Activated T-cell treated with anti-CD3 and anti-CD28 coated beads, Interleukin-2, amount 50 U/mL, for 72 hours (primary cell): Measurements from ENCODE around the gene TTC22. TPM values are rescaled to one million over a fixed set of nuclear protein-coding genes. Genes with fewer than 3 reads are reported as not detected.
A peak's percentile ranks its signal among the peaks of the same experiment; 100 is the strongest.

Experiments
- ATAC-seq, 2 donors: fragments of 150-1000 bp; cut with Tn5 transposase; replicated peaks in 1 of 2; 2 replicates each; pipeline ENCODE4 v1.10.0; 2021; ENCODE audit warnings: moderate library complexity in 2 of 2, mild to moderate bottlenecking in 1 of 2
- DNase-seq, 2 donors: peaks; one replicate each; pipeline ENCODE4 v3.0.0; 2021 to 2022; ENCODE audit warnings: mixed read lengths in 1 of 2
- H3K27ac Mint-ChIP-seq: one replicate; pipeline ENCODE4 v1.8.0; 2022; ENCODE audit warnings: mild to moderate bottlenecking, moderate library complexity, mixed read lengths
- H3K27me3 Mint-ChIP-seq: one replicate; pipeline ENCODE4 v1.8.0; 2022; ENCODE audit warnings: low read depth, mixed read lengths
- H3K36me3 Mint-ChIP-seq, 2 donors: one replicate each; pipeline ENCODE4 v1.8.0; 2022; ENCODE audit warnings: mixed read lengths in 2 of 2, mild to moderate bottlenecking in 1 of 2; ENCODE audit not compliant: insufficient read depth in 2 of 2
- H3K4me1 Mint-ChIP-seq: one replicate; pipeline ENCODE4 v1.8.0; 2022; ENCODE audit warnings: low read depth, mixed read lengths
- H3K4me3 Mint-ChIP-seq, 2 donors: one replicate each; pipeline ENCODE4 v1.8.0; 2022; ENCODE audit warnings: mild to moderate bottlenecking in 2 of 2, mixed read lengths in 2 of 2, moderate library complexity in 2 of 2
- H3K9me3 Mint-ChIP-seq, 2 donors: one replicate each; pipeline ENCODE4 v1.8.0; 2022; ENCODE audit warnings: mixed read lengths in 2 of 2
- total RNA-seq, 2 donors: library from RNA; stranded (reverse); gene quantifications; one replicate each; pipeline ENCODE4 v1.2.3, GENCODE V29; 2022

The TTC22 gene
- total RNA-seq, 2 donors from 2014 or later, result 13.3 to 15.3 TPM

GRCh38 chr1:54798206-54798605 lies 2.9 kb downstream of the TTC22 start:
- Mint-ChIP-seq H3K27me3 (no peaks in the 10 kb centered on the region), H3K4me3 (peak overlapping the region; percentile 94 to 96), H3K9me3 (no peaks in the 10 kb centered on the region), H3K36me3 (peaks cover 1 to 2% of the 10 kb centered on the region in 2 donors), H3K4me1 (peaks cover 81% of the 10 kb centered on the region), H3K27ac (peak overlapping the region; percentile 95)
- ATAC-seq (no peak), DNase-seq (no peak)

- no peak for DNase-seq
- Mint-ChIP-seq H3K4me3 (peak overlapping the region; percentile 29 to 30), H3K4me1 (peaks cover 73% of the 10 kb centered on the region), H3K27ac (no peak overlapping the region), H3K9me3 (no peaks in the 10 kb centered on the region), H3K27me3 (no peaks in the 10 kb centered on the region), H3K36me3 (peaks cover 1 to 2% of the 10 kb centered on the region in 2 donors)
- no peak for ATAC-seq
Measured at GRCh38 chr1:54796902-54797301, 4.2 kb downstream of the TTC22 start.

GRCh38 chr1:54795841-54796468 lies 5.2 kb downstream of the TTC22 start:
- peak overlapping the region; percentile 21 for H3K27ac Mint-ChIP-seq
- DNase-seq (no peak), ATAC-seq (no peak)
- H3K9me3 Mint-ChIP-seq, result peaks cover 0 to 2% of the 10 kb centered on the region in 2 donors
- peaks cover 1 to 2% of the 10 kb centered on the region in 2 donors for H3K36me3 Mint-ChIP-seq
- no peak overlapping the region for H3K4me3 Mint-ChIP-seq
- H3K27me3 Mint-ChIP-seq, result no peaks in the 10 kb centered on the region
- H3K4me1 Mint-ChIP-seq, result peaks cover 68% of the 10 kb centered on the region

GRCh38 chr1:54795356-54795665 lies 5.8 kb downstream of the TTC22 start:
- Mint-ChIP-seq H3K4me3 (no peak overlapping the region), H3K9me3 (peaks cover 0 to 2% of the 10 kb centered on the region in 2 donors), H3K27me3 (no peaks in the 10 kb centered on the region), H3K4me1 (peaks cover 66% of the 10 kb centered on the region), H3K27ac (peak overlapping the region; percentile 21), H3K36me3 (peaks cover 1 to 2% of the 10 kb centered on the region in 2 donors)
- DNase-seq (no peak), ATAC-seq (no peak)

- Mint-ChIP-seq H3K27me3 (no peaks in the 10 kb centered on the region), H3K27ac (peak overlapping the region; percentile 27), H3K36me3 (peaks cover 1 to 2% of the 10 kb centered on the region in 2 donors), H3K4me3 (peak overlapping the region; percentile 11 to 16), H3K4me1 (peaks cover 60% of the 10 kb centered on the region), H3K9me3 (peaks cover 0 to 2% of the 10 kb centered on the region in 2 donors)
- DNase-seq (no peak), ATAC-seq (peak in 1 of 2 donors; percentile 6)
Measured at GRCh38 chr1:54794451-54795355, 6.4 kb downstream of the TTC22 start.

GRCh38 chr1:54792686-54793282 lies 8.3 kb downstream of the TTC22 start:
- DNase-seq (no peak), ATAC-seq (no peak)
- Mint-ChIP-seq H3K4me1 (peaks cover 41% of the 10 kb centered on the region), H3K27ac (no peak overlapping the region), H3K9me3 (peaks cover 0 to 2% of the 10 kb centered on the region in 2 donors), H3K4me3 (no peak overlapping the region), H3K27me3 (no peaks in the 10 kb centered on the region), H3K36me3 (peaks cover 0 to 2% of the 10 kb centered on the region in 2 donors)

GRCh38 chr1:54791880-54792522 lies 9.1 kb downstream of the TTC22 start:
- H3K4me1 Mint-ChIP-seq, result peaks cover 34% of the 10 kb centered on the region
- H3K27me3 Mint-ChIP-seq, result no peaks in the 10 kb centered on the region
- peak overlapping the region; percentile 31 for H3K27ac Mint-ChIP-seq
- no peak overlapping the region for H3K4me3 Mint-ChIP-seq
- no peak for ATAC-seq
- DNase-seq, result peak; percentile 44 to 46
- peaks cover 0 to 2% of the 10 kb centered on the region in 2 donors for H3K9me3 Mint-ChIP-seq
- H3K36me3 Mint-ChIP-seq, result peaks cover 0 to under 1% of the 10 kb centered on the region in 2 donors

- no peak overlapping the region for H3K27ac Mint-ChIP-seq
- no peak overlapping the region for H3K4me3 Mint-ChIP-seq
- no peak for ATAC-seq
- no peaks in the 10 kb centered on the region for H3K36me3 Mint-ChIP-seq
- peaks cover 0 to 2% of the 10 kb centered on the region in 2 donors for H3K9me3 Mint-ChIP-seq
- no peaks in the 10 kb centered on the region for H3K27me3 Mint-ChIP-seq
- H3K4me1 Mint-ChIP-seq, result no peaks in the 10 kb centered on the region
- DNase-seq, result no peak
Measured at GRCh38 chr1:54788459-54788858, 12.7 kb downstream of the TTC22 start.

GRCh38 chr1:54787604-54788003 lies 13.5 kb downstream of the TTC22 start:
- no peak for ATAC-seq

GRCh38 chr1:54786778-54787177 lies 14.3 kb downstream of the TTC22 start:
- H3K27ac Mint-ChIP-seq, result no peak overlapping the region
- ATAC-seq, result no peak

More at GRCh38 chr1:54787604-54788003, 13.5 kb downstream of the TTC22 start:
- H3K4me1 Mint-ChIP-seq, result no peaks in the 10 kb centered on the region
- H3K9me3 Mint-ChIP-seq, result peaks cover 0 to 2% of the 10 kb centered on the region in 2 donors
- no peaks in the 10 kb centered on the region for H3K36me3 Mint-ChIP-seq
- no peak for DNase-seq
- no peak overlapping the region for H3K4me3 Mint-ChIP-seq
- H3K27me3 Mint-ChIP-seq, result no peaks in the 10 kb centered on the region
- H3K27ac Mint-ChIP-seq, result no peak overlapping the region

GRCh38 chr1:54784066-54784465 lies 17.1 kb downstream of the TTC22 start:
- Mint-ChIP-seq H3K27me3 (no peaks in the 10 kb centered on the region), H3K36me3 (peaks cover 0 to 2% of the 10 kb centered on the region in 2 donors), H3K9me3 (no peaks in the 10 kb centered on the region), H3K27ac (no peak overlapping the region), H3K4me3 (no peak overlapping the region), H3K4me1 (no peaks in the 10 kb centered on the region)
- DNase-seq, result no peak
- ATAC-seq, result no peak

More at GRCh38 chr1:54786778-54787177, 14.3 kb downstream of the TTC22 start:
- H3K4me1 Mint-ChIP-seq, result no peaks in the 10 kb centered on the region
- H3K27me3 Mint-ChIP-seq, result no peaks in the 10 kb centered on the region
- peaks cover 0 to 1% of the 10 kb centered on the region in 2 donors for H3K9me3 Mint-ChIP-seq
- H3K4me3 Mint-ChIP-seq, result no peak overlapping the region
- H3K36me3 Mint-ChIP-seq, result peaks cover 0 to under 1% of the 10 kb centered on the region in 2 donors
- DNase-seq, result no peak

- no peak overlapping the region for H3K27ac Mint-ChIP-seq
- H3K27me3 Mint-ChIP-seq, result no peaks in the 10 kb centered on the region
- peaks cover 0 to 2% of the 10 kb centered on the region in 2 donors for H3K36me3 Mint-ChIP-seq
- H3K4me3 Mint-ChIP-seq, result no peak overlapping the region
- ATAC-seq (no peak), DNase-seq (no peak)
- H3K4me1 Mint-ChIP-seq, result no peaks in the 10 kb centered on the region
- no peaks in the 10 kb centered on the region for H3K9me3 Mint-ChIP-seq
Measured at GRCh38 chr1:54782588-54782987, 18.5 kb downstream of the TTC22 start.

GRCh38 chr1:54782156-54782555 lies 19.0 kb downstream of the TTC22 start:
- Mint-ChIP-seq H3K4me3 (no peak overlapping the region), H3K36me3 (peaks cover 0 to 2% of the 10 kb centered on the region in 2 donors), H3K27ac (no peak overlapping the region), H3K27me3 (no peaks in the 10 kb centered on the region), H3K4me1 (no peaks in the 10 kb centered on the region), H3K9me3 (no peaks in the 10 kb centered on the region)
- DNase-seq, result no peak
- no peak for ATAC-seq
